H1 (cell line): ENCODE measurements around the gene RCC2. TPM values are rescaled to one million over a fixed set of nuclear protein-coding genes. Genes with fewer than 3 reads are reported as not detected.

Experiments used
- CTCF ChIA-PET: fragments of 300-600 bp; sonication (Branson Sonifier 250); formaldehyde crosslinking; loops from one replicate; lab custom pipeline; 2021; ENCODE audit not compliant: partially characterized antibody; lab: Charles Lee
- POLR2A ChIA-PET: fragments of 300-600 bp; sonication (Branson Sonifier 250); formaldehyde crosslinking; loops from one replicate; lab custom pipeline; 2021; ENCODE audit warnings: inconsistent platforms; ENCODE audit not compliant: partially characterized antibody; lab: Charles Lee
- DNase-seq, 2 experiments: peaks; one replicate each; pipeline versions ENCODE4 v3.0.0 to v3.0.0-alpha.2; 2010 to 2022; ENCODE audit warnings: low spot score in 2 of 2, low read depth in 1 of 2, mixed read lengths in 1 of 2
- FAIRE-seq: peaks from 2 replicates; lab custom pipeline; 2011; peaks lifted over from hg19 to GRCh38; lab: Jason Lieb, UNC
- H2AFZ ChIP-seq: 2 replicates; pipeline ENCODE4 v1.8.1; 2012; ENCODE audit warnings: low read length, inconsistent platforms
- H2AK5ac ChIP-seq: 2 replicates; pipeline ENCODE4 v1.6.1; 2013; ENCODE audit warnings: low read depth, low read length
- H2BK120ac ChIP-seq: replicated peaks from 2 replicates; pipeline ENCODE3; 2013; ENCODE audit warnings: low read depth, low read length, inconsistent platforms
- H2BK12ac ChIP-seq: 2 replicates; pipeline ENCODE4 v1.6.1; 2013; ENCODE audit warnings: low read depth, low read length
- H2BK15ac ChIP-seq: 2 replicates; pipeline ENCODE4 v1.6.1; 2013; ENCODE audit warnings: low read length
- H2BK20ac ChIP-seq: 2 replicates; pipeline ENCODE4 v1.6.1; 2013; ENCODE audit warnings: low read length
- H2BK5ac ChIP-seq: 2 replicates; pipeline ENCODE4 v1.6.1; 2013; ENCODE audit warnings: low read depth, low read length
- H3K14ac ChIP-seq: 2 replicates; pipeline ENCODE4 v1.6.1; 2013; ENCODE audit warnings: inconsistent platforms; ENCODE audit not compliant: insufficient read length
- H3K18ac ChIP-seq: 2 replicates; pipeline ENCODE4 v1.6.1; 2013; ENCODE audit warnings: low read length; ENCODE audit errors: extremely low read depth
- H3K23ac ChIP-seq: 2 replicates; pipeline ENCODE4 v1.6.1; 2013; ENCODE audit warnings: inconsistent platforms; ENCODE audit not compliant: insufficient read length
- H3K23me2 ChIP-seq: 2 replicates; pipeline ENCODE4 v1.6.1; 2013; ENCODE audit warnings: low read depth, low read length
- H3K27ac ChIP-seq: 2 replicates; pipeline ENCODE4 v1.6.1; 2011; ENCODE audit warnings: low read depth, low read length, inconsistent platforms
- H3K27me3 ChIP-seq, 4 experiments: replicated peaks in 1 of 4; 1 replicate in 1 of 4; 2 replicates in 3 of 4; pipeline versions ENCODE4 v1.6.1 to v1.8.1; 2011 to 2013; ENCODE audit warnings: low read length in 3 of 4, mild to moderate bottlenecking in 3 of 4, inconsistent platforms in 2 of 4, mixed read lengths in 2 of 4, moderate library complexity in 1 of 4; ENCODE audit not compliant: control insufficient read depth in 3 of 4, insufficient read depth in 3 of 4; ENCODE audit errors: extremely low read depth in 1 of 4
- H3K36me3 ChIP-seq, 4 experiments: 2 replicates each; pipeline versions ENCODE4 v1.6.1 to v1.8.1; 2011 to 2013; ENCODE audit warnings: mild to moderate bottlenecking in 4 of 4, low read length in 3 of 4, moderate library complexity in 2 of 4, control low read depth in 1 of 4, inconsistent platforms in 1 of 4; ENCODE audit not compliant: insufficient read depth in 4 of 4, control insufficient read depth in 2 of 4
- H3K4ac ChIP-seq: replicated peaks from 2 replicates; pipeline ENCODE3; 2013; ENCODE audit warnings: low read length, low read depth, mixed read lengths, inconsistent platforms; ENCODE audit not compliant: insufficient read length
- H3K4me1 ChIP-seq, 4 experiments: replicated peaks in 1 of 4; 1 replicate in 1 of 4; 2 replicates in 3 of 4; pipeline versions ENCODE4 v1.6.1 to v1.8.1; 2011 to 2013; ENCODE audit warnings: low read length in 3 of 4, inconsistent platforms in 2 of 4, mixed read lengths in 1 of 4; ENCODE audit not compliant: insufficient read depth in 4 of 4, control insufficient read depth in 3 of 4
- H3K4me2 ChIP-seq, 2 experiments: 2 replicates each; pipeline versions ENCODE4 v1.6.1 to v1.8.1; 2011 to 2013; ENCODE audit warnings: low read depth in 2 of 2, low read length in 2 of 2, control low read depth in 1 of 2, inconsistent platforms in 1 of 2, mild to moderate bottlenecking in 1 of 2; ENCODE audit not compliant: insufficient read depth in 1 of 2
- H3K4me3 ChIP-seq, 4 experiments: fragments of 200-600, 300-600 bp in 1 of 4; sonication (generic), shearing (Covaris generic), sonication (Bioruptor Twin) in 1 of 4; 2 replicates each; pipeline versions ENCODE4 v1.5.1 to v1.8.1; 2011 to 2016; ENCODE audit warnings: low read length in 4 of 4, low read depth in 3 of 4, control low read depth in 2 of 4, inconsistent platforms in 2 of 4, mild to moderate bottlenecking in 2 of 4, mixed read lengths in 1 of 4, moderate library complexity in 1 of 4; ENCODE audit not compliant: insufficient read depth in 2 of 4; ENCODE audit errors: extremely low read depth in 1 of 4
- H3K56ac ChIP-seq: replicated peaks from 2 replicates; pipeline ENCODE3; 2013; ENCODE audit warnings: low read depth, mild to moderate bottlenecking, mixed read lengths, low read length, inconsistent platforms; ENCODE audit not compliant: insufficient read length
- H3K79me1 ChIP-seq: 2 replicates; pipeline ENCODE4 v1.6.1; 2013; ENCODE audit warnings: low read depth, low read length, control low read depth
- H3K79me2 ChIP-seq, 2 experiments: 2 replicates each; pipeline versions ENCODE4 v1.6.1 to v1.8.1; 2012 to 2013; ENCODE audit warnings: low read length in 2 of 2, mild to moderate bottlenecking in 2 of 2, inconsistent platforms in 1 of 2; ENCODE audit not compliant: insufficient read depth in 2 of 2, control insufficient read depth in 1 of 2
- H3K9ac ChIP-seq, 4 experiments: replicated peaks in 1 of 4; 1 replicate in 1 of 4; 2 replicates in 3 of 4; pipeline versions ENCODE4 v1.6.1 to v1.8.1; 2011 to 2013; ENCODE audit warnings: low read depth in 3 of 4, low read length in 3 of 4, control low read depth in 2 of 4, mild to moderate bottlenecking in 2 of 4, moderate library complexity in 2 of 4, inconsistent platforms in 1 of 4; ENCODE audit errors: extremely low read depth in 1 of 4
- H3K9me3 ChIP-seq, 2 experiments: 2 replicates each; pipeline versions ENCODE4 v1.6.1 to v1.8.1; 2012 to 2013; ENCODE audit warnings: mild to moderate bottlenecking in 2 of 2, moderate library complexity in 2 of 2, control low read depth in 1 of 2, inconsistent platforms in 1 of 2, low read depth in 1 of 2, low read length in 1 of 2, mixed read lengths in 1 of 2; ENCODE audit not compliant: insufficient read depth in 2 of 2
- H4K20me1 ChIP-seq, 2 experiments: replicated peaks in 1 of 2; 2 replicates each; pipeline versions ENCODE3 to v1.8.1; 2011 to 2013; ENCODE audit warnings: inconsistent platforms in 2 of 2, low read length in 2 of 2, mild to moderate bottlenecking in 1 of 2; ENCODE audit not compliant: insufficient read depth in 2 of 2, control insufficient read depth in 1 of 2
- H4K5ac ChIP-seq: 2 replicates; pipeline ENCODE4 v1.6.1; 2013; ENCODE audit warnings: low read length, low read depth, mixed read lengths, inconsistent platforms; ENCODE audit not compliant: insufficient read length
- H4K8ac ChIP-seq: 2 replicates; pipeline ENCODE4 v1.8.0; 2013; ENCODE audit warnings: mild to moderate bottlenecking, moderate library complexity, low read length, inconsistent platforms; ENCODE audit not compliant: insufficient read depth; ENCODE audit errors: extremely low read depth
- H4K91ac ChIP-seq: replicated peaks from 2 replicates; pipeline ENCODE3; 2013; ENCODE audit warnings: low read length, mixed read lengths, inconsistent platforms; ENCODE audit not compliant: insufficient read length
- ATF2 ChIP-seq: IDR thresholded peaks from 2 replicates; pipeline ENCODE4 v1.6.1; 2012; ENCODE audit warnings: low read length, inconsistent platforms
- CEBPB ChIP-seq: IDR thresholded peaks from 2 replicates; pipeline ENCODE4 v1.6.1; 2012; ENCODE audit warnings: low read depth, low read length
- JUND ChIP-seq: IDR thresholded peaks from 2 replicates; pipeline ENCODE4 v1.6.1; 2011; ENCODE audit warnings: mild to moderate bottlenecking, improper control_type of control experiment, low read length
- WGBS, 2 experiments: shearing (Covaris generic) in 1 of 2; methylation state at CpG; one replicate each; pipeline versions ENCODE4 v1.1.6 to v1.1.7; 2013 to 2015; ENCODE audit warnings: low lambda C conversion rate in 2 of 2, mixed read lengths in 2 of 2, inconsistent platforms in 1 of 2, low coverage in 1 of 2, missing lambda C conversion rate in 1 of 2; ENCODE audit not compliant: insufficient replicate concordance in 2 of 2, insufficient coverage in 1 of 2, insufficient read length in 1 of 2; ENCODE audit errors: extremely low coverage in 1 of 2, missing lambda C conversion rate in 1 of 2; 5-methylcytosine and 5-hydroxymethylcytosine counted together
- polyA plus RNA-seq, 7 experiments: library from polyadenylated mRNA; depleted of rRNA in 3 of 7; stranded (reverse) in 5 of 7; unstranded in 2 of 7; fragments of >200 nt in 5 of 7; fragments of 200-250 nt in 2 of 7; gene quantifications; 1 replicate in 5 of 7; 2 replicates in 1 of 7; 4 replicates in 1 of 7; pipeline versions ENCODE4 v1.2.1 to v1.2.3, GENCODE V29; 2011 to 2013; ENCODE audit warnings: missing spikeins in 2 of 7, mixed read lengths in 2 of 7
- total RNA-seq: library from RNA; stranded (reverse); fragmentation: NEBNext Ultra II Directional; extraction: Animal tissue kit (Norgen Biotek cat#: 25700); gene quantifications from 2 replicates; pipeline ENCODE4 v1.2.1, GENCODE V29; 2021
- TF ChIP-seq, protein P1 (sequence below): IDR thresholded peaks from 2 replicates; pipeline ENCODE4 v1.6.1; 2012; ENCODE audit warnings: inconsistent platforms

Gene RCC2
- total and polyA plus RNA-seq, 2 of the 8 experiments (the other 6 are each of a cell fraction or from before 2014, with no cell fraction given): 229 to 455 TPM

GRCh38 chr1:17405898-17406759 lies 33.3 kb downstream of the RCC2 start:
- Histone ChIP-seq H4K8ac (no peak overlapping the region), H3K36me3 (peaks cover 13 to 40% (median 34%) of the 10 kb centered on the region in 4 experiments), H2AK5ac (no peak overlapping the region), H2BK120ac (no peak overlapping the region), H3K4me3 (no peak overlapping the region), H3K79me1 (no peaks in the 10 kb centered on the region; the same call in 1 of the 2 replicates), H3K9ac (no peak overlapping the region), H3K79me2 (peaks cover 0 to 9% of the 10 kb centered on the region in 2 experiments; a peak in 1 of 4 replicates), H3K4me2 (no peak overlapping the region), H2BK5ac (no peak overlapping the region; the same call in 1 of the 2 replicates), H2BK15ac (no peak overlapping the region), H3K9me3 (no peaks in the 10 kb centered on the region), H3K4ac (no peak overlapping the region), H3K18ac (no peak overlapping the region), H3K23me2 (no peaks in the 10 kb centered on the region), H3K27me3 (no peaks in the 10 kb centered on the region), H2BK20ac (no peak overlapping the region), H3K14ac (no peak overlapping the region), H4K91ac (no peak overlapping the region), H4K5ac (no peak overlapping the region), H3K27ac (no peak overlapping the region), H2BK12ac (no peak overlapping the region), H3K23ac (no peak overlapping the region), H3K4me1 (peaks cover 0 to 10% (median 6%) of the 10 kb centered on the region in 4 experiments; a peak in 4 of 7 replicates), H4K20me1 (peaks cover 13 to 20% of the 10 kb centered on the region in 2 experiments), H2AFZ (no peak overlapping the region), H3K56ac (no peak overlapping the region)
- 87% methylated on average over 15 of the region's 15 CpGs; no CpG with 5 or more reads in 1 of the 2 experiments for WGBS, 2 experiments
- FAIRE-seq (peak; percentile 81), DNase-seq (peak; percentile 50 to 89)
- CTCF ChIA-PET: interaction anchor here (0.6 to 2.8 kb wide), 26 partner anchors 9 to 346 kb away, joined by 3 to 21 read pairs (median 4); partner anchors contain the start of gene PADI6
- POLR2A ChIA-PET: interaction anchor here (0.6 to 10.0 kb wide), 18 partner anchors 10 to 281 kb away, joined by 3 to 116 read pairs (median 4); partner anchors contain the start of genes PADI6 and RCC2
- TF ChIP-seq JUND: no peak
- 0 out of 2 replicates have a peak, but pooled peaks have one; percentile 20 for TF ChIP-seq ATF2
- TF ChIP-seq, protein P1, sequence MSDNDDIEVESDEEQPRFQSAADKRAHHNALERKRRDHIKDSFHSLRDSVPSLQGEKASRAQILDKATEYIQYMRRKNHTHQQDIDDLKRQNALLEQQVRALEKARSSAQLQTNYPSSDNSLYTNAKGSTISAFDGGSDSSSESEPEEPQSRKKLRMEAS: 0 out of 2 replicates have a peak, but pooled peaks have one; percentile 8
- no peak for TF ChIP-seq CEBPB
